Erythroblast (primary cell): ENCODE data around the gene BMERB1.

ENCODE experiments used
- GATA1 ChIP-seq: IDR thresholded peaks from 2 replicates; pipeline ENCODE4 v1.6.1; 2011; ENCODE audit warnings: low read depth, mild to moderate bottlenecking, control low read depth, low read length, moderate library complexity
- POLR2A ChIP-seq: IDR thresholded peaks from 2 replicates; pipeline ENCODE4 v1.6.1; 2011; ENCODE audit warnings: mild to moderate bottlenecking, low read length

GRCh38 chr16:15486661-15487060 is 52.3 kb downstream of the BMERB1 start:
- no peak for TF ChIP-seq GATA1
- no peak for TF ChIP-seq POLR2A
